Astrocyte of the cerebellum (primary cell): ENCODE data around the gene CCL5.
"Not testable (repeated sequence)": the region's sequence is repeated elsewhere in the genome, so short reads cannot be mapped to it uniquely, and the experiment has no call there.

Experiments
- DNase-seq: peaks from one replicate; pipeline ENCODE4 v3.0.0-alpha.2; 2011; ENCODE audit warnings: low read depth
- H3K4me3 ChIP-seq: 2 replicates; pipeline ENCODE4 v1.5.1; 2011; ENCODE audit warnings: mild to moderate bottlenecking, low read depth, low read length, moderate library complexity
- in situ Hi-C: cut with HindIII; loops from 2 replicates; pipeline ENCODE4 v1.10.0; 2017; ENCODE audit warnings: low sequenced_read_pairs
- TF ChIP-seq, protein P1 (sequence below): IDR thresholded peaks from 2 replicates; pipeline ENCODE4 v1.5.1; 2012; ENCODE audit warnings: low read length, low read depth, moderate library complexity, mild to moderate bottlenecking; ENCODE audit errors: missing control alignments

Gene CCL5

GRCh38 chr17:35900280-35900679 lies 20.1 kb upstream of the CCL5 start:
- in situ Hi-C loops: no loop called here
- H3K4me3 ChIP-seq: no peak overlapping the region
- no peak for DNase-seq
- TF ChIP-seq, protein P1, sequence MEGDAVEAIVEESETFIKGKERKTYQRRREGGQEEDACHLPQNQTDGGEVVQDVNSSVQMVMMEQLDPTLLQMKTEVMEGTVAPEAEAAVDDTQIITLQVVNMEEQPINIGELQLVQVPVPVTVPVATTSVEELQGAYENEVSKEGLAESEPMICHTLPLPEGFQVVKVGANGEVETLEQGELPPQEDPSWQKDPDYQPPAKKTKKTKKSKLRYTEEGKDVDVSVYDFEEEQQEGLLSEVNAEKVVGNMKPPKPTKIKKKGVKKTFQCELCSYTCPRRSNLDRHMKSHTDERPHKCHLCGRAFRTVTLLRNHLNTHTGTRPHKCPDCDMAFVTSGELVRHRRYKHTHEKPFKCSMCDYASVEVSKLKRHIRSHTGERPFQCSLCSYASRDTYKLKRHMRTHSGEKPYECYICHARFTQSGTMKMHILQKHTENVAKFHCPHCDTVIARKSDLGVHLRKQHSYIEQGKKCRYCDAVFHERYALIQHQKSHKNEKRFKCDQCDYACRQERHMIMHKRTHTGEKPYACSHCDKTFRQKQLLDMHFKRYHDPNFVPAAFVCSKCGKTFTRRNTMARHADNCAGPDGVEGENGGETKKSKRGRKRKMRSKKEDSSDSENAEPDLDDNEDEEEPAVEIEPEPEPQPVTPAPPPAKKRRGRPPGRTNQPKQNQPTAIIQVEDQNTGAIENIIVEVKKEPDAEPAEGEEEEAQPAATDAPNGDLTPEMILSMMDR: no peak

- no peak for DNase-seq
- no peak overlapping the region for H3K4me3 ChIP-seq
These were observed 18.3 kb upstream of the CCL5 start for GRCh38 chr17:35898283-35899070.

GRCh38 chr17:35897772-35898171 lies 17.6 kb upstream of the CCL5 start:
- in situ Hi-C loops, DNase-seq, H3K4me3 ChIP-seq: not testable (repeated sequence)

More at GRCh38 chr17:35898283-35899070, 18.3 kb upstream of the CCL5 start:
- in situ Hi-C loops: no loop called here
- TF ChIP-seq, protein P1: no peak

GRCh38 chr17:35895636-35896587 lies 15.8 kb upstream of the CCL5 start:
- in situ Hi-C loops: no loop called here
- no peak for DNase-seq
- no peak overlapping the region for H3K4me3 ChIP-seq
- TF ChIP-seq, protein P1: no peak

DNA sequence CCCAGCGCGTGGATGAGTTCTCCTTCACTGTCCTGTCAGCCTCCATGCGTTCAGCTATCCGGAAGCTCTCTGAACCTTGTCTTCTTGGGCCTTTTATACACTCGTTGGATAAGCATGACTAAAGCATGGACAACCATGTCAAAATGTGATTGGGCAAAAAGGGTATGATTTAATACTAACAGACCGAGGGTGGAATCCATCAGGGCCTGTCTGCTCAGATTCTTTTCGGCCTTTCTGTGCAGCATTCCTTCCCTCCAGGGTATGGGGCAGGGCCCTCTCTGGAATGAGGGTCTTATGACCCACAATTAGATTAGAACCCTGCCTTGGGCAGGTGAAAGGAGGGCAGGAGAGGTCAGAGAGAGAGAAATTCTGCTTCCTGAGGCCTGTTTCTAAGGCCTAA lies 14.0 kb upstream of the CCL5 start:
- in situ Hi-C loops: no loop called here
- TF ChIP-seq, protein P1: no peak
- no peak overlapping the region for H3K4me3 ChIP-seq
- no peak for DNase-seq

DNA sequence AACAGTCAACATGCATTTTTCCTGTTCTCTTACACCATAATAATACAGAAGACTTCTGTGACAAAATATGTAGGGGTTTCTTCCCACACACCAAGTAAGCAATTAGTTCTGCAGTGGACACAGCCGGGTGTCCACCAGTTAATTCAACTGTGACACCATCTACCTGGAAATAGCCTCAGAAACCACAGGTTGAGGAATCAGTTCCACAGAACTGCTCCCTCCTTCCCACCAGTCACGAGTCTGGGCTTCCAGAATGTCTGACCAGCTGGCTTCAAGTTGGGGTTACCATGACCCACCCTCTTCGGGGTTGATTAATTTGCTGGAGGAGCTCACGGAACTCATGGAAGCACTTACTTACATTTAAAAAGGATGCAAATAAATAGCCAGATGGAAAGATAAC lies 13.6 kb upstream of the CCL5 start:
- in situ Hi-C loops: no loop called here
- TF ChIP-seq, protein P1: no peak
- H3K4me3 ChIP-seq: no peak overlapping the region
- no peak for DNase-seq
